NCI-H526 (cell line): ENCODE measurements around the gene SLC22A7.
"Not testable (repeated sequence)": the region's sequence is repeated elsewhere in the genome, so short reads cannot be mapped to it uniquely, and the experiment has no call there.

Experiments used
- DNase-seq, 2 experiments: peaks; one replicate each; lab custom pipeline; 2025; lab: John Stamatoyannopoulos, UW

SLC22A7 gene

GRCh38 chr6:43336382-43336781, 38.3 kb downstream of the SLC22A7 start:
- DNase-seq, result no peak

GRCh38 chr6:43338243-43338642, 40.2 kb downstream of the SLC22A7 start:
- no peak for DNase-seq

GRCh38 chr6:43339168-43339567, 41.1 kb downstream of the SLC22A7 start:
- no peak for DNase-seq

GRCh38 chr6:43346243-43346642, 48.2 kb downstream of the SLC22A7 start:
- DNase-seq, result not testable (repeated sequence)

- no peak for DNase-seq
Measured at GRCh38 chr6:43347021-43347420, 49.0 kb downstream of the SLC22A7 start.

GRCh38 chr6:43347444-43347843, 49.4 kb downstream of the SLC22A7 start:
- DNase-seq, result no peak

- not testable (repeated sequence) for DNase-seq
Measured at GRCh38 chr6:43351951-43352350, 53.9 kb downstream of the SLC22A7 start.
